ENCODE measurements around the gene WFIKKN2. TPM values are rescaled to one million over a fixed set of nuclear protein-coding genes. Genes with fewer than 3 reads are reported as not detected.

WFIKKN2 gene
- total RNA-seq, 1 experiment from 2014 or later: 0.11 TPM

- Mint-ChIP-seq H3K27ac (no peak overlapping the region), H3K9me3 (no peaks in the 10 kb centered on the region), H3K27me3 (ENCODE audit: low read depth) (no peaks in the 10 kb centered on the region), H3K4me3 (no peak overlapping the region), H3K4me1 (peaks cover 10% of the 10 kb centered on the region), H3K36me3 (no peaks in the 10 kb centered on the region)
- DNase-seq (ENCODE audit: low spot score) (no peak), ATAC-seq (no peak)
- ChIA-PET POLR2A (no interaction called here), CTCF (interaction anchor here (0.8 to 1.0 kb wide), 2 partner anchors 19 to 88 kb away, joined by 3 to 4 read pairs; no protein-coding TSS in a partner anchor)
- TF ChIP-seq ETV6 (CRISPR knock-in tag; IDR thresholded peaks at IDR 0.05): no peak
- no peak for TF ChIP-seq FOXP1 (CRISPR knock-in tag; IDR thresholded peaks at IDR 0.05; ENCODE audit: borderline replicate concordance)
- TF ChIP-seq ZNF263 (CRISPR knock-in tag; IDR thresholded peaks at IDR 0.05; ENCODE audit: low read depth): no peak
- no peak for TF ChIP-seq OVOL2 (CRISPR knock-in tag; IDR thresholded peaks at IDR 0.05; ENCODE audit: borderline replicate concordance)
- no peak for TF ChIP-seq NFYB (CRISPR knock-in tag; conservative IDR thresholded peaks at IDR 0.05; ENCODE audit: low read depth)
- TF ChIP-seq, protein P1, sequence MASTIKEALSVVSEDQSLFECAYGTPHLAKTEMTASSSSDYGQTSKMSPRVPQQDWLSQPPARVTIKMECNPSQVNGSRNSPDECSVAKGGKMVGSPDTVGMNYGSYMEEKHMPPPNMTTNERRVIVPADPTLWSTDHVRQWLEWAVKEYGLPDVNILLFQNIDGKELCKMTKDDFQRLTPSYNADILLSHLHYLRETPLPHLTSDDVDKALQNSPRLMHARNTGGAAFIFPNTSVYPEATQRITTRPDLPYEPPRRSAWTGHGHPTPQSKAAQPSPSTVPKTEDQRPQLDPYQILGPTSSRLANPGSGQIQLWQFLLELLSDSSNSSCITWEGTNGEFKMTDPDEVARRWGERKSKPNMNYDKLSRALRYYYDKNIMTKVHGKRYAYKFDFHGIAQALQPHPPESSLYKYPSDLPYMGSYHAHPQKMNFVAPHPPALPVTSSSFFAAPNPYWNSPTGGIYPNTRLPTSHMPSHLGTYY (CRISPR knock-in tag; IDR thresholded peaks at IDR 0.05): no peak
These were observed 36.0 kb downstream of the WFIKKN2 start for GRCh38 chr17:50871364-50871763.

DNA sequence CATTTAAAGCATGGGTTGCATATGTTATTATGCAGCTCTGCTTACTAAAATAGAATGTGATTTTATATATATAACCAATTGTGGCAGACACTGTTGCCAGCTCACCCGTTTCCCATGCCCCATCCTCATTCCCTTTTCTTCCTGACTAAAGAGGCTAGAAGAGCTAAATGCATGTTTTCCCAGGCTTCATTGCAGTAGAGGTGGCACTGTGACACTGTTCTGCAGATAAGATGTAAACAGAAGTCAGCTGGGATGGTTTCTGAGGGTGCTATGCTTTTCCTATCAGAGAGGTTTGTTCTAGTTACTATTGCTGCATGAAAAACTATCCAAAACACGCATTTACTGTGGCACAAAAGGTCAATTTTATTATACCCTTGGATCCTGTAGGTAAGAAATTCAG is 36.5 kb downstream of the WFIKKN2 start:
- Mint-ChIP-seq H3K4me3 (no peak overlapping the region), H3K9me3 (no peaks in the 10 kb centered on the region), H3K27me3 (ENCODE audit: low read depth) (no peaks in the 10 kb centered on the region), H3K27ac (0 out of 2 replicates have a peak overlapping the region, but pooled peaks have one; percentile 7), H3K4me1 (peaks cover 10% of the 10 kb centered on the region), H3K36me3 (no peaks in the 10 kb centered on the region)
- DNase-seq (ENCODE audit: low spot score) (no peak), ATAC-seq (no peak)
- ChIA-PET CTCF (interaction anchor here (1.0 kb wide), 1 partner anchor 89 kb away, joined by 4 read pairs; no protein-coding TSS in a partner anchor), POLR2A (no interaction called here)
- no peak for TF ChIP-seq ZNF423 (CRISPR knock-in tag; IDR thresholded peaks at IDR 0.05)
- no peak for TF ChIP-seq JUN (CRISPR knock-in tag; IDR thresholded peaks at IDR 0.05)
- TF ChIP-seq TEAD4 (CRISPR knock-in tag; IDR thresholded peaks at IDR 0.05): no peak
- TF ChIP-seq CBFB (CRISPR knock-in tag; IDR thresholded peaks at IDR 0.05; ENCODE audit: low read depth): no peak
- no peak for TF ChIP-seq ZNF281 (CRISPR knock-in tag; IDR thresholded peaks at IDR 0.05)
- TF ChIP-seq, protein P2, sequence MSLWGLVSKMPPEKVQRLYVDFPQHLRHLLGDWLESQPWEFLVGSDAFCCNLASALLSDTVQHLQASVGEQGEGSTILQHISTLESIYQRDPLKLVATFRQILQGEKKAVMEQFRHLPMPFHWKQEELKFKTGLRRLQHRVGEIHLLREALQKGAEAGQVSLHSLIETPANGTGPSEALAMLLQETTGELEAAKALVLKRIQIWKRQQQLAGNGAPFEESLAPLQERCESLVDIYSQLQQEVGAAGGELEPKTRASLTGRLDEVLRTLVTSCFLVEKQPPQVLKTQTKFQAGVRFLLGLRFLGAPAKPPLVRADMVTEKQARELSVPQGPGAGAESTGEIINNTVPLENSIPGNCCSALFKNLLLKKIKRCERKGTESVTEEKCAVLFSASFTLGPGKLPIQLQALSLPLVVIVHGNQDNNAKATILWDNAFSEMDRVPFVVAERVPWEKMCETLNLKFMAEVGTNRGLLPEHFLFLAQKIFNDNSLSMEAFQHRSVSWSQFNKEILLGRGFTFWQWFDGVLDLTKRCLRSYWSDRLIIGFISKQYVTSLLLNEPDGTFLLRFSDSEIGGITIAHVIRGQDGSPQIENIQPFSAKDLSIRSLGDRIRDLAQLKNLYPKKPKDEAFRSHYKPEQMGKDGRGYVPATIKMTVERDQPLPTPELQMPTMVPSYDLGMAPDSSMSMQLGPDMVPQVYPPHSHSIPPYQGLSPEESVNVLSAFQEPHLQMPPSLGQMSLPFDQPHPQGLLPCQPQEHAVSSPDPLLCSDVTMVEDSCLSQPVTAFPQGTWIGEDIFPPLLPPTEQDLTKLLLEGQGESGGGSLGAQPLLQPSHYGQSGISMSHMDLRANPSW (CRISPR knock-in tag; conservative IDR thresholded peaks at IDR 0.05; ENCODE audit: low read depth): no peak
- no peak for TF ChIP-seq IRF2 (CRISPR knock-in tag; IDR thresholded peaks at IDR 0.05; ENCODE audit: borderline replicate concordance, low read depth)
- TF ChIP-seq ATF6 (CRISPR knock-in tag; IDR thresholded peaks at IDR 0.05): no peak
